Retinal pigment epithelial cell (primary cell): ENCODE measurements around the gene SSC4D.
"Not testable (repeated sequence)": the region's sequence is repeated elsewhere in the genome, so short reads cannot be mapped to it uniquely, and the experiment has no call there.

Experiments
- DNase-seq: peaks from one replicate; pipeline ENCODE4 v3.0.0-alpha.2; 2010; ENCODE audit warnings: low read depth
- H3K4me3 ChIP-seq: 2 replicates; pipeline ENCODE4 v1.5.1; 2011; ENCODE audit warnings: mild to moderate bottlenecking, low read length, control low read depth, moderate library complexity
- CTCF ChIP-seq: conservative IDR thresholded peaks from 2 replicates; pipeline ENCODE4 v1.5.1; 2011; ENCODE audit warnings: low read depth, low read length, control low read depth, inconsistent platforms

The SSC4D gene

GRCh38 chr7:76395965-76396726 is 13.4 kb downstream of the SSC4D start:
- no peak for TF ChIP-seq CTCF
- no peak overlapping the region for H3K4me3 ChIP-seq
- no peak for DNase-seq

DNA sequence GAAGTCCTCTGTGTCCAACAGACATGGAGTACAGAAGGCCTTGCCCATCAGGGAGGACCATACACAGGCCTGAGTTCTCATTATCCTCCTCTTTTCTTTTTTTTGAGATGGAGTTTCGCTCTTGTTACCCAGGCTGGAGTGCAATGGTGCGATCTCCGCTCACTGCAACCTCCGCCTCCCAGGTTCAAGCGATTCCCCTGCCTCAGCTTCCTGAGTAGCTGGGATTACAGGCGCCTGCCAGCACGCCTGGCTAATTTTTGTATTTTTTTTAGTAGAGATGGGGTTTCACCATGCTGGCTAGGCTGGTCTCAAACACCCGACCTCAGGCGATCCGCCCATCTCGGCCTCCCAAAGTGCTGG is 13.9 kb downstream of the SSC4D start:
- H3K4me3 ChIP-seq, DNase-seq: not testable (repeated sequence)

- TF ChIP-seq CTCF = no peak
- H3K4me3 ChIP-seq = no peak overlapping the region
- DNase-seq = no peak
Measured at GRCh38 chr7:76394957-76395356, 14.5 kb downstream of the SSC4D start.

- TF ChIP-seq CTCF = peak; percentile 8
- peak overlapping the region; percentile 53 for H3K4me3 ChIP-seq
- peak; percentile 23 for DNase-seq
Measured at GRCh38 chr7:76393116-76394031, 16.1 kb downstream of the SSC4D start.

GRCh38 chr7:76392531-76393115 is 16.9 kb downstream of the SSC4D start:
- no peak for TF ChIP-seq CTCF
- H3K4me3 ChIP-seq = peak overlapping the region; percentile 41
- DNase-seq = no peak

DNA sequence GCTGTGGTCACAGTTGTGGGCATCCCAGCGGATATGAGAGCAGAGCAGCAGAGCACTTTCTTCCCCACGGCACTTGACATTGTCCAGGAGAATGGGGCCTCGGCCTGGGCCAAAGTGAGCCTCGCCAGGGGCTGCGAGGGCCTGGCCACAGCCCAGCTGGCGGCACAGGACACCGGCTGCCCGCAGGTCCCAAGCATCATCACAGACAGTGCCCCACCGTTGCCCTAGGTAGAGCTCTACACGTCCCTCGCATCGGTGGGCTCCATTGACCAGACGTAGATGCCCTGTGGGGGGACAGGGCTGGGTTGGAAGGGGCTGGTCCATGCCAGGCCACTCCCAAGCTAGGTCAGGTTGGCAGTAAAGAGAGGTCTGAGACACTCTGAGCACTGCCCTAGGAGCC is 19.4 kb downstream of the SSC4D start:
- no peak for TF ChIP-seq CTCF
- DNase-seq = no peak
- no peak overlapping the region for H3K4me3 ChIP-seq

- DNase-seq, H3K4me3 ChIP-seq: not testable (repeated sequence)
Measured at GRCh38 chr7:76387789-76388188, 21.7 kb downstream of the SSC4D start.
